HG03521 (cell line): ENCODE data around the gene SEC63.
"Not testable (repeated sequence)": the region's sequence is repeated elsewhere in the genome, so short reads cannot be mapped to it uniquely, and the experiment has no call there.

Experiments
- ATAC-seq: cut with Tn5 transposase; IDR thresholded peaks from one replicate; pipeline ENCODE4 v1.9.1; 2021; ENCODE audit warnings: mild to moderate bottlenecking, moderate library complexity; ENCODE audit not compliant: unreplicated experiment

The SEC63 gene

GRCh38 chr6:107972413-107973096, 14.5 kb upstream of the SEC63 start:
- ATAC-seq: no peak

GRCh38 chr6:107971181-107971580, 13.2 kb upstream of the SEC63 start:
- no peak for ATAC-seq

- ATAC-seq: no peak
Observed at GRCh38 chr6:107970255-107970654, 12.2 kb upstream of the SEC63 start.

GRCh38 chr6:107968081-107968480, 10.1 kb upstream of the SEC63 start:
- no peak for ATAC-seq

- ATAC-seq: no peak
Observed at GRCh38 chr6:107965746-107966145, 7.7 kb upstream of the SEC63 start.

GRCh38 chr6:107962723-107963122, 4.7 kb upstream of the SEC63 start:
- ATAC-seq: no peak

- ATAC-seq: no peak
Observed at GRCh38 chr6:107959392-107959791, 1.4 kb upstream of the SEC63 start.

- not testable (repeated sequence) for ATAC-seq
Observed at GRCh38 chr6:107958689-107959362, 818 bp upstream of the SEC63 start.

GRCh38 chr6:107957308-107957908, 600 bp downstream of the SEC63 start:
- ATAC-seq: peak; percentile 22

GRCh38 chr6:107956586-107957307, 1.3 kb downstream of the SEC63 start:
- ATAC-seq: no peak

GRCh38 chr6:107956181-107956580, 1.8 kb downstream of the SEC63 start:
- no peak for ATAC-seq

- ATAC-seq: not testable (repeated sequence)
Observed at GRCh38 chr6:107953858-107954414, 4.1 kb downstream of the SEC63 start.

- no peak for ATAC-seq
Observed at GRCh38 chr6:107943626-107944439, 14.2 kb downstream of the SEC63 start.

GRCh38 chr6:107942142-107942541, 15.9 kb downstream of the SEC63 start:
- no peak for ATAC-seq

- ATAC-seq: no peak
Observed at GRCh38 chr6:107941627-107942026, 16.4 kb downstream of the SEC63 start.

- ATAC-seq: no peak
Observed at GRCh38 chr6:107941199-107941598, 16.8 kb downstream of the SEC63 start.

- ATAC-seq: not testable (repeated sequence)
Observed at GRCh38 chr6:107936910-107937292, 21.1 kb downstream of the SEC63 start.

- ATAC-seq: no peak
Observed at GRCh38 chr6:107936162-107936909, 21.7 kb downstream of the SEC63 start.

- ATAC-seq: not testable (repeated sequence)
Observed at GRCh38 chr6:107934229-107934628, 23.8 kb downstream of the SEC63 start.

GRCh38 chr6:107932580-107932979, 25.4 kb downstream of the SEC63 start:
- ATAC-seq: no peak
